Osteoblast (primary cell): ENCODE measurements around the gene NOC2L. TPM values are rescaled to one million over a fixed set of nuclear protein-coding genes. Genes with fewer than 3 reads are reported as not detected.
A peak's percentile ranks its signal among the peaks of the same experiment; 100 is the strongest.
"Not testable (repeated sequence)": the region's sequence is repeated elsewhere in the genome, so short reads cannot be mapped to it uniquely, and the experiment has no call there.

Source experiments
- DNase-seq: peaks from one replicate; pipeline ENCODE4 v3.0.0; 2011; ENCODE audit warnings: low spot score, mixed read lengths; ENCODE audit not compliant: insufficient read length; ENCODE audit errors: missing footprints
- H2AFZ ChIP-seq: 2 replicates; pipeline ENCODE4 v1.6.0; 2011; ENCODE audit warnings: mild to moderate bottlenecking, low read length
- H3K27ac ChIP-seq: 2 replicates; pipeline ENCODE4 v1.5.1; 2011; ENCODE audit warnings: mild to moderate bottlenecking, low read depth, low read length, moderate library complexity
- H3K27me3 ChIP-seq: 2 replicates; pipeline ENCODE4 v1.6.0; 2012; ENCODE audit warnings: mild to moderate bottlenecking, control low read depth, inconsistent platforms, low read length, moderate library complexity; ENCODE audit not compliant: insufficient read depth
- H3K36me3 ChIP-seq: 2 replicates; pipeline ENCODE4 v1.5.1; 2011; ENCODE audit warnings: mild to moderate bottlenecking, low read length, control low read depth, moderate library complexity; ENCODE audit not compliant: insufficient read depth
- H3K4me1 ChIP-seq: 2 replicates; pipeline ENCODE4 v1.5.1; 2011; ENCODE audit warnings: mild to moderate bottlenecking, low read length, control low read depth, moderate library complexity; ENCODE audit not compliant: insufficient read depth
- H3K4me2 ChIP-seq: 2 replicates; pipeline ENCODE4 v1.6.0; 2011; ENCODE audit warnings: mild to moderate bottlenecking, low read length; ENCODE audit not compliant: insufficient read depth
- H3K4me3 ChIP-seq: fragments of 200-600 bp; sonication (generic); 3 replicates; pipeline ENCODE4 v1.5.1; 2012; ENCODE audit warnings: mild to moderate bottlenecking, low read length, inconsistent platforms; ENCODE audit not compliant: insufficient read depth
- H3K79me2 ChIP-seq: 2 replicates; pipeline ENCODE4 v1.6.0; 2012; ENCODE audit warnings: mild to moderate bottlenecking, low read length, control low read depth, inconsistent platforms; ENCODE audit not compliant: insufficient read depth
- H3K9me3 ChIP-seq: 2 replicates; pipeline ENCODE4 v1.5.1; 2011; ENCODE audit warnings: low read depth, low read length, control low read depth
- H4K20me1 ChIP-seq: 2 replicates; pipeline ENCODE4 v1.6.0; 2012; ENCODE audit warnings: mild to moderate bottlenecking, low read length, control low read depth; ENCODE audit not compliant: insufficient read depth
- total RNA-seq: library from RNA; depleted of rRNA; stranded (reverse); fragments of >200 nt; gene quantifications from 2 replicates; pipeline ENCODE4 v1.2.3, GENCODE V29; 2012
- TF ChIP-seq, protein P1 (sequence below): IDR thresholded peaks from 2 replicates; pipeline ENCODE4 v1.5.1; 2011; ENCODE audit warnings: mild to moderate bottlenecking, low read depth, low read length, moderate library complexity; ENCODE audit errors: extremely low read depth

NOC2L gene
- total RNA-seq, 1 donor: 47.8 TPM

DNA sequence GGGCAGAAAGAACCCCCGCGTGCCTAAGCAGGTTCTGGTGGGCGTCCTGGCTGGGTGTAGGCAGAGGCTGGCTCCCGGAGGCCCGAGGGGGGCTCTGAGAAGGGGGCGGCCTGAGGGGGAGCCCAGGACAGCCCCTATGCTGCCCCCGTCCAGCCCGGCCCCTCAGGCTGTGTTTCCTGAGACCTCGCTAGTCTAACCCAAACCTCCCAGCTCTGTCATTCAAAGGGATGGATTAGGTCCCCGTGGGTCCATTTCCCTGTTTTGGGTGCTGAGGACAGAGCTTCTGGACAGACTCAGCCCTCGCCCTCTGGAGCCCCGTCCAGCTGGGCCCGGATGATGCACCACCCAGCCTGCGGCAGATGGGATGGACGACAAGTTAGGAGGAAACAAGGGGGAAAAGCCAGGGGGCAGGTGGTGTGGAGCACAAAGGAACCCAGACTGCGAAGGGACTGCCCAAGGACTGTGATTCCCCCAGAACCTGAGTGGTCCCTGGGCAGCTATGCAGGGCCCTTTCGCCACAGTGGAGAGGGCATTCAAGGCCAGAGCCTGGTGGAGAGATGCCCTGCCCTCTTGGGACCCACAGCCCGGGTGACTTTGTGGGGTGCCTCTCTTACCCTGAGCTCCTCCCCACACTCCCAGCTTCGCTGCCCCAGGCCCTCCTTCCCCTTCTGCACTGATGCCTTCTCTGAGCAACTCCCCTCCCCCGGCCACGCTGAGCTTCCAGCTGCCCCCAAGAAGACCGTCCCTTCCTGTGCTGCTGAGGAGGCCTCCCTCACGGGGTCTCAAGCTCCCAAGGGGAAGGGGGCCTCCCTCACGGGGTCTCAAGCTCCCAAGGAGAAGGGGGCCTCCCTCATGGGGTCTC, 38.0 kb upstream of the NOC2L start:
- Histone ChIP-seq H3K9me3 (no peaks in the 10 kb centered on the region), H3K79me2 (no peaks in the 10 kb centered on the region), H3K27ac (no peak overlapping the region), H3K4me1 (peaks cover 4% of the 10 kb centered on the region), H3K4me3 (no peak overlapping the region), H2AFZ (no peak overlapping the region), H4K20me1 (no peaks in the 10 kb centered on the region), H3K36me3 (no peaks in the 10 kb centered on the region), H3K27me3 (peaks cover 46% of the 10 kb centered on the region), H3K4me2 (no peak overlapping the region)
- TF ChIP-seq, protein P1, sequence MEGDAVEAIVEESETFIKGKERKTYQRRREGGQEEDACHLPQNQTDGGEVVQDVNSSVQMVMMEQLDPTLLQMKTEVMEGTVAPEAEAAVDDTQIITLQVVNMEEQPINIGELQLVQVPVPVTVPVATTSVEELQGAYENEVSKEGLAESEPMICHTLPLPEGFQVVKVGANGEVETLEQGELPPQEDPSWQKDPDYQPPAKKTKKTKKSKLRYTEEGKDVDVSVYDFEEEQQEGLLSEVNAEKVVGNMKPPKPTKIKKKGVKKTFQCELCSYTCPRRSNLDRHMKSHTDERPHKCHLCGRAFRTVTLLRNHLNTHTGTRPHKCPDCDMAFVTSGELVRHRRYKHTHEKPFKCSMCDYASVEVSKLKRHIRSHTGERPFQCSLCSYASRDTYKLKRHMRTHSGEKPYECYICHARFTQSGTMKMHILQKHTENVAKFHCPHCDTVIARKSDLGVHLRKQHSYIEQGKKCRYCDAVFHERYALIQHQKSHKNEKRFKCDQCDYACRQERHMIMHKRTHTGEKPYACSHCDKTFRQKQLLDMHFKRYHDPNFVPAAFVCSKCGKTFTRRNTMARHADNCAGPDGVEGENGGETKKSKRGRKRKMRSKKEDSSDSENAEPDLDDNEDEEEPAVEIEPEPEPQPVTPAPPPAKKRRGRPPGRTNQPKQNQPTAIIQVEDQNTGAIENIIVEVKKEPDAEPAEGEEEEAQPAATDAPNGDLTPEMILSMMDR: no peak
- DNase-seq: peak; percentile 83

DNA sequence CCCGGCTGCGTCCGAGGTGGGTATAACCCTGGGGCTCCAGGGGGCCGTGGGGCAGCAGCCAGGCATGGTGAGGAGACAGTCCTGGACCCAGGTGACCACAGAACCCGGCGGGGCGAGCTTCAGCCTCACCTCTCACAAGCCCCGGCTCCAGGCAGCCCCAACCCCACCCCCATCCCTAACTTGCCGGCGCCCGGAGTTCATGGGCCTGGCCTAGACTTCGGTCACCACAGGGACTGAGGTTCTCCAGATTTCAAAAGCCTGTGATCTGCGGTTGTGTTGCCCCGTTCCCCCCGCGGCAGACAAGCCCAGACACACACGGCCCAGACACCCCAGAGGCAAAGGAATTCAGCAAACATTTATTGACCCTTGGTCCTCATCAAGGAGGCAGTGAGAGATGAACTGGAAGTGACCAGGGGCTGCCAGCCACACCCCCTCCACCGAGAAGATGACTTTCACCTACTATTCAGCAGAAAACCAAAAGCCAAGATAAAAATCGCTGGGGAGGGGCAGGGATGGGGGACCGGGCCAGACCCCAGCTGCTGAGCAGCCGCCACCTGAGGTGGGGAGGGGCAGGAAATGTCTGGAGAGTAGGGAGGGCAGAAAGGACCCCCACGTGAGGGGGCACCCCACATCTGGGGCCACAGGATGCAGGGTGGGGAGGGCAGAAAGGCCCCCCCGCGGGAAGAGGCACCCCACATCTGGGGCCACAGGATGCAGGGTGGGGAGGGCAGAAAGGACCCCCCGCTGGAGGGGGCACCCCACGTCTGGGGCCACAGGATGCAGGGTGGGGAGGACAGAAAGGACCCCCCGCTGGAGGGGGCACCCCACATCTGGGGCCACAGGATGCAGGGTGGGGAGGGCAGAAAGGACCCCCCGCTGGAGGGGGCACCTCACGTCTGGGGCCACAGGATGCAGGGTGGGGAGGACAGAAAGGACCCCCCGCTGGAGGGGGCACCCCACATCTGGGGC, 36.9 kb upstream of the NOC2L start:
- Histone ChIP-seq H4K20me1 (no peaks in the 10 kb centered on the region), H3K4me3 (no peak overlapping the region), H3K79me2 (no peaks in the 10 kb centered on the region), H3K27ac (no peak overlapping the region), H3K9me3 (no peaks in the 10 kb centered on the region), H3K4me1 (peaks cover 2% of the 10 kb centered on the region), H3K4me2 (no peak overlapping the region), H2AFZ (no peak overlapping the region), H3K36me3 (no peaks in the 10 kb centered on the region), H3K27me3 (peaks cover 37% of the 10 kb centered on the region)
- TF ChIP-seq, protein P1: no peak
- peak; percentile 79 for DNase-seq

DNA sequence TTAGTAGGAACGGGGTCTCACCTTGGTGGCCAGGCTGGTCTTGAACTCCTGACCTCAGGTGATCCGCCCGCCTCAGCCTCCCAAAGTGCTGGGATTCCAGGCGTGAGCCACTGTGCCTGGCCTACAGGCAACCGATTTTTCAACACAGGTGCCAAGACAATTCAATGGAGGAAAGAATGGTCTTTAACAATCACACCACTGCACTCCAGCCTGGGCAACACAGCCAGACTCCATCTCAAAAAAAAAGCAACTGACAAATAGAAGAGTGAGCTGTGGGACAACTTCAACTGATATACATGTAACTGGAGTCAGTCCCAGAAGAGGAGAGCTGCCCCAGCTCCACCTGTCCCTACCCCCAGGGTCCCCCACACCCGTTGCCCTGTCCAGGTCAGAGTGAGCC, 35.5 kb upstream of the NOC2L start:
- peaks cover 25% of the 10 kb centered on the region for H3K27me3 ChIP-seq
- not testable (repeated sequence) for H3K4me3 ChIP-seq, H3K9me3 ChIP-seq, H3K36me3 ChIP-seq, H2AFZ ChIP-seq, H4K20me1 ChIP-seq, H3K27ac ChIP-seq, H3K4me1 ChIP-seq, H3K4me2 ChIP-seq, H3K79me2 ChIP-seq
- peak; percentile 48 for DNase-seq

DNA sequence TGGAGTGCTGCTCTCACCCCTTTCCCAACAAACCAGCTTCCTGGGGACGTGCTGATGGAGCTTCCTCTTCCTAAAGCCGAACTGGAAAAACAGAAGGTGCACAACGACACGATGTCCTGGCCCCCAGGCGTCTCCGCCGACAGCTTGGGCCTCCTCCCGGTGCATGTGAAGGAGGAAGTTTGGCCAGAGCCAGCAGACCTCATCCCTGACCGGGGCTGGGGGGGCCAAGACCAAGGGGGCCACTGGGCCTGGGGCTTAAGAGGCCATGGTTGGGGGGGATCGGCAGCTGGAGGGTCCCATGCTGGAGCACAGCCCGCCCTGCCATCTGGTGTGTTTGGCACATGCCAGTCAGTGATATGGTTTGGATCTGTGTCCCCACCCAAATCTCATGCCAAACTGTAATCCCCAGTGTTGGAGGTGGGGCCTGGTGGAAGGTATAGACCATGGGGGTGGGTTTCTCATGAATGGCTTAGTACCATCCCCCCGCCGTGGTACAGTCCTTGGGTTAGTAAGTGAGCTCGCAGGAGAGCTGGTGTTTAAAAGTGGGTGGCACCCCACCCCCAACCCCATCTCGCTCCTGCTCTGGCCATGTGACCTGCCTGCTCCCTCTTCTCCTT, 34.4 kb upstream of the NOC2L start:
- no peak overlapping the region for H3K4me3 ChIP-seq
- H2AFZ ChIP-seq: no peak overlapping the region
- DNase-seq: peak; percentile 46
- no peaks in the 10 kb centered on the region for H3K4me1 ChIP-seq
- H3K79me2 ChIP-seq: no peaks in the 10 kb centered on the region
- H3K36me3 ChIP-seq: no peaks in the 10 kb centered on the region
- H3K9me3 ChIP-seq: no peaks in the 10 kb centered on the region
- peaks cover 18% of the 10 kb centered on the region for H3K27me3 ChIP-seq
- H3K4me2 ChIP-seq: no peak overlapping the region
- TF ChIP-seq, protein P1: no peak
- no peaks in the 10 kb centered on the region for H4K20me1 ChIP-seq
- H3K27ac ChIP-seq: no peak overlapping the region
